Measurements from ENCODE around the gene NCOR1. TPM values are rescaled to one million over a fixed set of nuclear protein-coding genes. Genes with fewer than 3 reads are reported as not detected.

Gene NCOR1
- total RNA-seq, 1 donor from 2014 or later: 108 TPM

DNA sequence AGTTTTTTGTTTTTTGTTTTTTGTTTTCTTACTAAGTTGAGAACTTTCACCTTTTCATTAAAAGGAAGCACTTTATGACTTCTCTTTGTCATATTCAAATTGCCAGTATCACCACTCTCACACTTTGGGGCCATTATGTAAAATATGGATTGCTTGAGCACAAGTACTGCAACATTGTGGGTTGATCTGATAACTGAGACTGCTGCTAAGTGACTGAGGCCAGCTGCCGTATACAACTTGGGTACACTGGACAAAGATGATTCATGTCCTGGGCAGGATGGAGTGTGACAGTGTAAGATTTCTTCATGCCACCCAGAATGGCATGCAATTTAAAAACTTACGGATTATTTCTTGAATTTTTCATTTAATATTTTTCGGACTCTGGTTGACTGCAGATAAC lies 207.9 kb downstream of the NCOR1 start:
- Mint-ChIP-seq H3K4me3 (ENCODE audit: unreplicated experiment) (no peak overlapping the region), H3K4me1 (ENCODE audit: low read depth) (peaks cover 4% of the 10 kb centered on the region), H3K27me3 (ENCODE audit: low read depth) (no peaks in the 10 kb centered on the region), H3K27ac (ENCODE audit: unreplicated experiment) (no peak overlapping the region), H3K36me3 (ENCODE audit: low read depth) (peaks cover 48% of the 10 kb centered on the region), H3K9me3 (ENCODE audit: low read depth) (no peaks in the 10 kb centered on the region)
- no peak for DNase-seq (ENCODE audit: low spot score)
- TF ChIP-seq CTCF (IDR thresholded peaks at IDR 0.05): no peak

DNA sequence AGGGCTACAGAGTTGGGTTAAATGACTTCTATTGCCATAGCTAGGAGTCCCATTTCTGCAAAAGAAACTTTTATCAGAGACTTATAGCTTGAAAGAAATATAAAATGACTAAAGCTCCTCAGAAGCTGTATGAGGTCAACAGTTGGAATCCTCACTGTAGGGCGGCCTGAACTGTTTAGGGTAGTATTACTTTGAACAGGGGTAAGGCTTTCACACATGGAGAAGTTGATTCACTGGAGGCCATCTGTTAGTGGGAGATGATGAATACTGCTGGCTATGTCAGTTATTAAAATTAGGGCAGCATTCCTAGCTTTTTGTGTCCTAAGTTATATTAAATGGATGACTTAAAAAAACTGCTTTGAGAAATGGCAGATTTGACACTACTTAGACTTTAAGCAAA lies 209.7 kb downstream of the NCOR1 start:
- H3K4me1 Mint-ChIP-seq (ENCODE audit: low read depth): peaks cover 18% of the 10 kb centered on the region
- peaks cover 58% of the 10 kb centered on the region for H3K36me3 Mint-ChIP-seq (ENCODE audit: low read depth)
- DNase-seq (ENCODE audit: low spot score): no peak
- no peak for TF ChIP-seq CTCF (IDR thresholded peaks at IDR 0.05)
- H3K9me3 Mint-ChIP-seq (ENCODE audit: low read depth): peaks cover 4% of the 10 kb centered on the region
- no peak overlapping the region for H3K4me3 Mint-ChIP-seq (ENCODE audit: unreplicated experiment)
- H3K27ac Mint-ChIP-seq (ENCODE audit: unreplicated experiment): no peak overlapping the region
- no peaks in the 10 kb centered on the region for H3K27me3 Mint-ChIP-seq (ENCODE audit: low read depth)

DNA sequence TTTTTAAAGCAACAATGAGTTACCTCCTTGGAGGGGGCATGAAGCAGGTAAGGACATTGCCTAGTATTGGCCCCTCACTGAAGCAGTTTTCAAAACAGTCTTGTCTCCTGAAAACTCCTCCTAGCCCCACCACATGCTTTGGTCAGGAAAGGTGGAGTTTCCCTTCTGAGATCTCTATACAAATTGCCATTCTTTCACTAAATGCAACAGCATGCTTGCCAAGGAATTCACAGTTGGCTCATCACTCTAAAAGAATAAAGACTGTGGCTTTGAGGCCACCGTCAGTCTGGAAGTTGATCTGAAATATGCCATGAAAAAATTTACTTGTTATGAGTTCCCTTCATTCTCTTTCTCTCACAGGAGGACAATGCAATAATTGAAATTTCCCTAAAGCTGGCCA lies 211.5 kb downstream of the NCOR1 start:
- H3K27ac Mint-ChIP-seq (ENCODE audit: unreplicated experiment): no peak overlapping the region
- peaks cover 57% of the 10 kb centered on the region for H3K36me3 Mint-ChIP-seq (ENCODE audit: low read depth)
- no peak overlapping the region for H3K4me3 Mint-ChIP-seq (ENCODE audit: unreplicated experiment)
- no peak for DNase-seq (ENCODE audit: low spot score)
- peaks cover 25% of the 10 kb centered on the region for H3K4me1 Mint-ChIP-seq (ENCODE audit: low read depth)
- TF ChIP-seq CTCF (IDR thresholded peaks at IDR 0.05): no peak
- H3K9me3 Mint-ChIP-seq (ENCODE audit: low read depth): peaks cover 4% of the 10 kb centered on the region
- no peaks in the 10 kb centered on the region for H3K27me3 Mint-ChIP-seq (ENCODE audit: low read depth)

DNA sequence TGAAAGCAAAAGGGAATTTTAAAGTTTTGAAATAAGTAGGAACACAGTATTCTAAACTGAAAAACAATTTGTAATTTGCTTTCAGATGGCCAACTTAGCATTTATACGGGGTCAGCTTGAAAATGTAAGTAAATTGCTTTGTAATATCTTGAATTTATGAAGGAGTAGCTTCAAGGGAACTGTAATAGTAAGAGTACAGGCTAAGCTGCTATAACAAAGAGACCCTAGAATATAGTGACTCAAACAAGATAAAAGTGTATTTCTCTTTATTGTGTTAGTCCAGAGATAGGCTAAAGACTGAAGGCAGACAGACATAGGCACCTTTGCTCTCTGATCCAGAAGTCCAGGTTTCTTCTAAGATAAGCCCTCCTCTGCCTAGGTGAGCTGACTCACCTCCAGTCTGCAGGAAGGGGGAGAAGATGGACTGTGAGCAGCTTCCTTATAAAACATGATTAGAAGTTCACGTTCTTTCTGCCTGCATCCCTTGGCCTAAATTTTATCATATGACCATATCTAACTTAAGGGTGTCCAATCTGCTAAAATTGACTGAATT lies 212.6 kb downstream of the NCOR1 start:
- Mint-ChIP-seq H3K4me3 (ENCODE audit: unreplicated experiment) (no peak overlapping the region), H3K27me3 (ENCODE audit: low read depth) (no peaks in the 10 kb centered on the region), H3K4me1 (ENCODE audit: low read depth) (peaks cover 30% of the 10 kb centered on the region), H3K9me3 (ENCODE audit: low read depth) (peaks cover 4% of the 10 kb centered on the region), H3K27ac (ENCODE audit: unreplicated experiment) (no peak overlapping the region), H3K36me3 (ENCODE audit: low read depth) (peaks cover 47% of the 10 kb centered on the region)
- no peak for DNase-seq (ENCODE audit: low spot score)
- no peak for TF ChIP-seq CTCF (IDR thresholded peaks at IDR 0.05)

GRCh38 chr17:16001226-16001897 lies 214.0 kb downstream of the NCOR1 start:
- peak overlapping the region; percentile 75 for H3K4me3 Mint-ChIP-seq (ENCODE audit: unreplicated experiment)
- peak overlapping the region; percentile 89 for H3K27ac Mint-ChIP-seq (ENCODE audit: unreplicated experiment)
- no peak for TF ChIP-seq CTCF (IDR thresholded peaks at IDR 0.05)
- peaks cover 30% of the 10 kb centered on the region for H3K4me1 Mint-ChIP-seq (ENCODE audit: low read depth)
- peaks cover 38% of the 10 kb centered on the region for H3K36me3 Mint-ChIP-seq (ENCODE audit: low read depth)
- no peaks in the 10 kb centered on the region for H3K27me3 Mint-ChIP-seq (ENCODE audit: low read depth)
- H3K9me3 Mint-ChIP-seq (ENCODE audit: low read depth): peaks cover 4% of the 10 kb centered on the region
- no peak for DNase-seq (ENCODE audit: low spot score)

All from chondrocyte (in vitro differentiated cells).